ENCODE results near the gene AATF.

AATF gene

GRCh38 chr17:36979565-36979941 lies 30.8 kb downstream of the AATF start:
- no peak for DNase-seq (ENCODE audit: low spot score)

GRCh38 chr17:36980280-36980761 lies 31.6 kb downstream of the AATF start:
- DNase-seq (ENCODE audit: low spot score): no peak

- no peak for DNase-seq (ENCODE audit: low spot score)
Measured at GRCh38 chr17:36983618-36984017, 34.9 kb downstream of the AATF start.

- no peak for DNase-seq (ENCODE audit: low spot score)
Measured at GRCh38 chr17:36989173-36989572, 40.4 kb downstream of the AATF start.

GRCh38 chr17:36992701-36993100 lies 43.9 kb downstream of the AATF start:
- DNase-seq (ENCODE audit: low spot score): no peak

- DNase-seq (ENCODE audit: low spot score): no peak
Measured at GRCh38 chr17:36993227-36993626, 44.5 kb downstream of the AATF start.

GRCh38 chr17:36994438-36994837 lies 45.7 kb downstream of the AATF start:
- DNase-seq (ENCODE audit: low spot score): no peak

GRCh38 chr17:36999471-36999870 lies 50.7 kb downstream of the AATF start:
- DNase-seq (ENCODE audit: low spot score): no peak

GRCh38 chr17:37016780-37017179 lies 68.0 kb downstream of the AATF start:
- DNase-seq (ENCODE audit: low spot score): no peak

GRCh38 chr17:37017404-37017803 lies 68.7 kb downstream of the AATF start:
- no peak for DNase-seq (ENCODE audit: low spot score)

GRCh38 chr17:37019117-37019740 lies 70.5 kb downstream of the AATF start:
- DNase-seq (ENCODE audit: low spot score): no peak

- DNase-seq (ENCODE audit: low spot score): no peak
Measured at GRCh38 chr17:37019741-37020129, 71.0 kb downstream of the AATF start.

- DNase-seq (ENCODE audit: low spot score): no peak
Measured at GRCh38 chr17:37024181-37024637, 75.5 kb downstream of the AATF start.

- DNase-seq (ENCODE audit: low spot score): no peak
Measured at GRCh38 chr17:37025238-37025637, 76.5 kb downstream of the AATF start.

GRCh38 chr17:37025847-37026530 lies 77.2 kb downstream of the AATF start:
- DNase-seq (ENCODE audit: low spot score): no peak

- DNase-seq (ENCODE audit: low spot score): no peak
Measured at GRCh38 chr17:37026531-37026869, 77.7 kb downstream of the AATF start.

GRCh38 chr17:37028040-37028439 lies 79.3 kb downstream of the AATF start:
- no peak for DNase-seq (ENCODE audit: low spot score)

- DNase-seq (ENCODE audit: low spot score): no peak
Measured at GRCh38 chr17:37031493-37032083, 82.8 kb downstream of the AATF start.

- DNase-seq (ENCODE audit: low spot score): no peak
Measured at GRCh38 chr17:37037590-37038155, 88.9 kb downstream of the AATF start.

- DNase-seq (ENCODE audit: low spot score): no peak
Measured at GRCh38 chr17:37039269-37039668, 90.5 kb downstream of the AATF start.

- DNase-seq (ENCODE audit: low spot score): no peak
Measured at GRCh38 chr17:37041932-37042331, 93.2 kb downstream of the AATF start.

- no peak for DNase-seq (ENCODE audit: low spot score)
Measured at GRCh38 chr17:37043201-37043600, 94.4 kb downstream of the AATF start.

- no peak for DNase-seq (ENCODE audit: low spot score)
Measured at GRCh38 chr17:37045351-37045922, 96.7 kb downstream of the AATF start.

All from CD4-positive, alpha-beta T cell treated with Interleukin-2 at 100 ng/mL for 4 hours (primary cell).